CD4-positive, alpha-beta T cell (primary cell): ENCODE measurements around the gene RNPS1. TPM values are rescaled to one million over a fixed set of nuclear protein-coding genes. Genes with fewer than 3 reads are reported as not detected.

Experiments used
- ATAC-seq: fragments of 200-7000 bp; cut with Tn5 transposase; one replicate; pipeline ENCODE4 v1.10.0; 2022; ENCODE audit warnings: mild to moderate bottlenecking; ENCODE audit not compliant: poor library complexity
- CTCF ChIA-PET: fragments of 350-600 bp; sonication (Branson Sonifier 250); formaldehyde crosslinking; loops from one replicate; lab custom pipeline; 2021; ENCODE audit warnings: antibody characterized with exemption, inconsistent platforms; lab: Charles Lee
- POLR2A ChIA-PET: fragments of 350-600 bp; sonication (Branson Sonifier 250); formaldehyde crosslinking; loops from one replicate; lab custom pipeline; 2021; ENCODE audit warnings: antibody characterized with exemption, inconsistent platforms; lab: Charles Lee
- DNase-seq, 14 experiments: peaks; one replicate each; pipeline ENCODE4 v3.0.0-alpha.2; 2013 to 2020; ENCODE audit warnings: mixed read lengths in 2 of 14
- H3K27ac ChIP-seq, 2 donors: one replicate each; pipeline versions ENCODE4 v1.5.1 to v1.7.0; 2013; ENCODE audit warnings: low read length in 2 of 2, low read depth in 1 of 2, mild to moderate bottlenecking in 1 of 2
- H3K27me3 ChIP-seq, 2 experiments: 1 replicate in 1 of 2; 2 replicates in 1 of 2; pipeline versions ENCODE4 v1.6.1 to v1.7.0; 2013; ENCODE audit warnings: low read length in 2 of 2, control low read depth in 1 of 2, mild to moderate bottlenecking in 1 of 2, moderate library complexity in 1 of 2; ENCODE audit not compliant: insufficient read depth in 2 of 2, control insufficient read depth in 1 of 2
- H3K36me3 ChIP-seq: one replicate; pipeline ENCODE4 v1.6.1; 2013; ENCODE audit warnings: low read length, control low read depth; ENCODE audit not compliant: insufficient read depth
- H3K4me1 ChIP-seq: one replicate; pipeline ENCODE4 v1.6.1; 2013; ENCODE audit warnings: low read length, control low read depth; ENCODE audit not compliant: insufficient read depth
- H3K4me3 ChIP-seq: one replicate; pipeline ENCODE4 v1.5.1; 2013; ENCODE audit warnings: mild to moderate bottlenecking, low read length, moderate library complexity
- H3K9me3 ChIP-seq, 2 experiments: 1 replicate in 1 of 2; 2 replicates in 1 of 2; pipeline versions ENCODE4 v1.6.1 to v1.7.0; 2013; ENCODE audit warnings: low read length in 2 of 2, mild to moderate bottlenecking in 2 of 2, control low read depth in 1 of 2, moderate library complexity in 1 of 2; ENCODE audit not compliant: control insufficient read depth in 1 of 2, insufficient read depth in 1 of 2
- H3K27ac Mint-ChIP-seq: one replicate; pipeline ENCODE4 v1.8.0; 2020; ENCODE audit warnings: mixed read lengths
- H3K27me3 Mint-ChIP-seq: one replicate; pipeline ENCODE4 v1.8.0; 2021; ENCODE audit warnings: mixed read lengths
- H3K36me3 Mint-ChIP-seq: one replicate; pipeline ENCODE4 v1.8.0; 2021; ENCODE audit warnings: low read depth, mixed read lengths
- H3K4me1 Mint-ChIP-seq: one replicate; pipeline ENCODE4 v1.8.0; 2021; ENCODE audit warnings: low read depth, mixed read lengths
- H3K4me3 Mint-ChIP-seq: one replicate; pipeline ENCODE4 v1.8.0; 2020; ENCODE audit warnings: mild to moderate bottlenecking, mixed read lengths
- H3K9me3 Mint-ChIP-seq: one replicate; pipeline ENCODE4 v1.8.0; 2020; ENCODE audit warnings: mixed read lengths
- CTCF ChIP-seq: fragments of 200-600 bp; IDR thresholded peaks from one replicate; pipeline ENCODE4 v1.8.0; 2022; ENCODE audit warnings: antibody characterized with exemption, mild to moderate bottlenecking
- intact Hi-C, 2 experiments: fragments of 100-400 bp; cut with DNase I in 1 of 2; cut with micrococcal nuclease in 1 of 2; formaldehyde crosslinking; loops; one replicate each; pipeline versions ENCODE4 v1.15.1 to v1.9.0; 2023 to 2025; cut with DNase I, micrococcal nuclease
- total RNA-seq, 174 experiments: library from RNA in 2 of 174; stranded (reverse) in 2 of 174; gene quantifications; one replicate each; pipeline ENCODE4 v1.2.3 and lab custom pipeline; 2021 to 2026

Gene RNPS1
- total RNA-seq, 2 experiments from 2014 or later, result 211 to 214 TPM

- H3K4me1 ChIP-seq, result peaks cover 4% of the 10 kb centered on the region
- no peaks in the 10 kb centered on the region for H3K27me3 Mint-ChIP-seq
- ATAC-seq, result no peak
- no peaks in the 10 kb centered on the region for H3K9me3 ChIP-seq
- peaks cover 4% of the 10 kb centered on the region for H3K4me1 Mint-ChIP-seq
- no peaks in the 10 kb centered on the region for H3K9me3 Mint-ChIP-seq
- H3K36me3 Mint-ChIP-seq, result peaks cover 91% of the 10 kb centered on the region
- no peak overlapping the region for H3K27ac ChIP-seq
- no peaks in the 10 kb centered on the region for H3K27me3 ChIP-seq
- ChIA-PET POLR2A (no interaction called here), CTCF (interaction anchor here (0.7 kb wide), 1 partner anchor 104 kb away, joined by 3 read pairs; no protein-coding TSS in a partner anchor)
- DNase-seq, result no peak
- TF ChIP-seq CTCF, result no peak
- H3K4me3 ChIP-seq, result no peak overlapping the region
- intact Hi-C loops, result loop anchor here in 1 of 2 experiments (10.0 kb wide), 1 partner anchor 232 kb away; the partner anchor contains the start of gene NHERF2
- H3K4me3 Mint-ChIP-seq, result no peak overlapping the region
- peak overlapping the region; percentile 18 for H3K27ac Mint-ChIP-seq
- H3K36me3 ChIP-seq, result peaks cover 58% of the 10 kb centered on the region
Observed at GRCh38 chr16:2256531-2257140, 11.3 kb downstream of the RNPS1 start.

- Mint-ChIP-seq H3K4me3 (peak overlapping the region; percentile 65), H3K9me3 (no peaks in the 10 kb centered on the region), H3K27me3 (no peaks in the 10 kb centered on the region), H3K27ac (peak overlapping the region; percentile 93), H3K4me1 (peaks cover 11% of the 10 kb centered on the region), H3K36me3 (peaks cover 66% of the 10 kb centered on the region)
- intact Hi-C loops, result loop anchor here (2.0 to 10.0 kb wide), 3 partner anchors 46 to 228 kb away; partner anchors contain the start of genes MLST8 (in 1 of the 2) and NHERF2 (in 1 of the 2)
- Histone ChIP-seq H3K27ac (no peak overlapping the region), H3K4me1 (peaks cover 19% of the 10 kb centered on the region), H3K4me3 (no peak overlapping the region), H3K27me3 (no peaks in the 10 kb centered on the region), H3K36me3 (peaks cover 36% of the 10 kb centered on the region), H3K9me3 (no peaks in the 10 kb centered on the region)
- TF ChIP-seq CTCF, result no peak
- POLR2A ChIA-PET, result interaction anchor here (0.6 to 1.0 kb wide), 2 partner anchors 206 to 843 kb away, joined by 3 to 4 read pairs; partner anchors contain the start of gene TEDC2
- DNase-seq, result no peak
- no peak for ATAC-seq
- CTCF ChIA-PET, result no interaction called here
Observed at GRCh38 chr16:2253293-2253692, 14.6 kb downstream of the RNPS1 start.

- H3K27me3 Mint-ChIP-seq, result no peaks in the 10 kb centered on the region
- H3K4me1 Mint-ChIP-seq, result peaks cover 11% of the 10 kb centered on the region
- no peaks in the 10 kb centered on the region for H3K9me3 Mint-ChIP-seq
- CTCF ChIA-PET, result interaction anchor here (1.8 kb wide), 1 partner anchor 58 kb away, joined by 8 read pairs; no protein-coding TSS in a partner anchor
- H3K36me3 Mint-ChIP-seq, result peaks cover 61% of the 10 kb centered on the region
- H3K4me3 ChIP-seq, result no peak overlapping the region
- ATAC-seq, result no peak
- no peaks in the 10 kb centered on the region for H3K9me3 ChIP-seq
- no peaks in the 10 kb centered on the region for H3K27me3 ChIP-seq
- POLR2A ChIA-PET, result interaction anchor here (0.6 to 3.0 kb wide), 6 partner anchors 11 to 207 kb away, joined by 3 to 18 read pairs (median 12); partner anchors contain the start of genes PGP, RNPS1, TEDC2 and TRAF7
- no peak for DNase-seq
- H3K27ac ChIP-seq, result no peak overlapping the region
- H3K4me3 Mint-ChIP-seq, result peak overlapping the region; percentile 65
- peak overlapping the region; percentile 93 for H3K27ac Mint-ChIP-seq
- H3K36me3 ChIP-seq, result peaks cover 30% of the 10 kb centered on the region
- no peak for TF ChIP-seq CTCF
- intact Hi-C loops, result loop anchor here (2.0 to 10.0 kb wide), 3 partner anchors 45 to 228 kb away; partner anchors contain the start of genes MLST8 (in 1 of the 2) and NHERF2 (in 1 of the 2)
- peaks cover 19% of the 10 kb centered on the region for H3K4me1 ChIP-seq
Observed at GRCh38 chr16:2252806-2253148, 15.1 kb downstream of the RNPS1 start.
